ENCODE data around the gene NFIX. TPM values are rescaled to one million over a fixed set of nuclear protein-coding genes. Genes with fewer than 3 reads are reported as not detected.

Gene NFIX
- total and polyA plus RNA-seq, 9 of the 15 experiments (the other 6 are each of a cell fraction or from before 2014, with no cell fraction given), result 0.28 to 26.8 (median 5.4) TPM

DNA sequence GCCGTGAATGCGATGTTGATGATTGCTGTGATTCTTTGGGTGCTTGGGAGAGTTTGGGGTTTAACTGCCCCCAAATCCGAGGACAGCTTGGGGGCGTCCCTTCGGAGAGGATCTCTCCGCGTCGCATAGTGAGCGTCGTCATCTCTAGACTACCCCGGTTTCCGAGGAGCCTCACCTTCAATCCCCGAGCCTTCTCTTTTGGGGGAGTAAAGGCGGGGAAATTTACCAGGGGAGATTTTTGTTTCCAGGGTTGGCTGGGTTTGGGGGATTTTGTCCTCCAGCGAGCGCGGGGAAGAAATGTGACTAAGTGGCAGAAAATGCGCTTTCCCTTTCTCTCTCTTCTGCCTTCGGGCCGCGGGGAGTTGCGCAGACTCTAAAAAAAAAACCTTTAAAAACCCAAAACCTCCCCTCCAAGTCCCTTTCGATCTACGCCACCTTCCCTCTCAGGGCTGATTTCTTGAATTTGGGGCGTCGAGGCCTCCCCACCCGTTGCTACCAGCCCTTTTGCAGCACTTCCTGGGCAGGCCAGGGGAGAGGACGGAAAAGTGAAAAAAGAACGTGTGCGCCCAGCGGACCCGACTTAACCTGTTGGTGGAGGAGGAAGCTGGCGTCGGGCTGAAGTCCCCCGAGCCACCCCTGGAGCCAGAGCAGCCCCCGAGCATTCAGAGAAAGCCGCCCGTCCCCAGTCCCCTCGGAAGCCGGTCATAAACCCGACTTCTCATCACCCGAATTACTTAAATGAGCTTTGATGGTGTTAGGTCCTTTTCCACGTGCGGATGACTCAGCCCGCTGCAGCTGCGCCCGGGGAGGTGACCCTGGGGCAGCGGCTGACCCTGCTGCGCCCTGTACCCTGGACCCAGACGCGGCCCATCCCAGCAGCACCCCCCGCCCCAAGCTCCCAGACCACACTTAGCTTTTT, 17.7 kb downstream of the NFIX start (continued):
- TF ChIP-seq TSHZ1 (CRISPR knock-in tag; IDR thresholded peaks at IDR 0.05) (no peak), KLF10 (CRISPR knock-in tag; IDR thresholded peaks at IDR 0.05) (no peak), RNF2 (IDR thresholded peaks at IDR 0.05) (no peak), RFX7 (CRISPR knock-in tag; IDR thresholded peaks at IDR 0.05) (no peak), ZNF41 (CRISPR knock-in tag; conservative IDR thresholded peaks at IDR 0.05) (no peak), DMBX1 (CRISPR knock-in tag; IDR thresholded peaks at IDR 0.05; ENCODE audit: borderline replicate concordance) (no peak), SUPT5H (IDR thresholded peaks at IDR 0.05) (no peak), PHB2 (IDR thresholded peaks at IDR 0.05; ENCODE audit: low read depth) (no peak)
- TF ChIP-seq, protein P1, sequence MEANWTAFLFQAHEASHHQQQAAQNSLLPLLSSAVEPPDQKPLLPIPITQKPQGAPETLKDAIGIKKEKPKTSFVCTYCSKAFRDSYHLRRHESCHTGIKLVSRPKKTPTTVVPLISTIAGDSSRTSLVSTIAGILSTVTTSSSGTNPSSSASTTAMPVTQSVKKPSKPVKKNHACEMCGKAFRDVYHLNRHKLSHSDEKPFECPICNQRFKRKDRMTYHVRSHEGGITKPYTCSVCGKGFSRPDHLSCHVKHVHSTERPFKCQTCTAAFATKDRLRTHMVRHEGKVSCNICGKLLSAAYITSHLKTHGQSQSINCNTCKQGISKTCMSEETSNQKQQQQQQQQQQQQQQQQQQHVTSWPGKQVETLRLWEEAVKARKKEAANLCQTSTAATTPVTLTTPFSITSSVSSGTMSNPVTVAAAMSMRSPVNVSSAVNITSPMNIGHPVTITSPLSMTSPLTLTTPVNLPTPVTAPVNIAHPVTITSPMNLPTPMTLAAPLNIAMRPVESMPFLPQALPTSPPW (CRISPR knock-in tag; IDR thresholded peaks at IDR 0.05), result peak; percentile 29; the same call in 1 of the 2 replicates
- TF ChIP-seq, protein P2, sequence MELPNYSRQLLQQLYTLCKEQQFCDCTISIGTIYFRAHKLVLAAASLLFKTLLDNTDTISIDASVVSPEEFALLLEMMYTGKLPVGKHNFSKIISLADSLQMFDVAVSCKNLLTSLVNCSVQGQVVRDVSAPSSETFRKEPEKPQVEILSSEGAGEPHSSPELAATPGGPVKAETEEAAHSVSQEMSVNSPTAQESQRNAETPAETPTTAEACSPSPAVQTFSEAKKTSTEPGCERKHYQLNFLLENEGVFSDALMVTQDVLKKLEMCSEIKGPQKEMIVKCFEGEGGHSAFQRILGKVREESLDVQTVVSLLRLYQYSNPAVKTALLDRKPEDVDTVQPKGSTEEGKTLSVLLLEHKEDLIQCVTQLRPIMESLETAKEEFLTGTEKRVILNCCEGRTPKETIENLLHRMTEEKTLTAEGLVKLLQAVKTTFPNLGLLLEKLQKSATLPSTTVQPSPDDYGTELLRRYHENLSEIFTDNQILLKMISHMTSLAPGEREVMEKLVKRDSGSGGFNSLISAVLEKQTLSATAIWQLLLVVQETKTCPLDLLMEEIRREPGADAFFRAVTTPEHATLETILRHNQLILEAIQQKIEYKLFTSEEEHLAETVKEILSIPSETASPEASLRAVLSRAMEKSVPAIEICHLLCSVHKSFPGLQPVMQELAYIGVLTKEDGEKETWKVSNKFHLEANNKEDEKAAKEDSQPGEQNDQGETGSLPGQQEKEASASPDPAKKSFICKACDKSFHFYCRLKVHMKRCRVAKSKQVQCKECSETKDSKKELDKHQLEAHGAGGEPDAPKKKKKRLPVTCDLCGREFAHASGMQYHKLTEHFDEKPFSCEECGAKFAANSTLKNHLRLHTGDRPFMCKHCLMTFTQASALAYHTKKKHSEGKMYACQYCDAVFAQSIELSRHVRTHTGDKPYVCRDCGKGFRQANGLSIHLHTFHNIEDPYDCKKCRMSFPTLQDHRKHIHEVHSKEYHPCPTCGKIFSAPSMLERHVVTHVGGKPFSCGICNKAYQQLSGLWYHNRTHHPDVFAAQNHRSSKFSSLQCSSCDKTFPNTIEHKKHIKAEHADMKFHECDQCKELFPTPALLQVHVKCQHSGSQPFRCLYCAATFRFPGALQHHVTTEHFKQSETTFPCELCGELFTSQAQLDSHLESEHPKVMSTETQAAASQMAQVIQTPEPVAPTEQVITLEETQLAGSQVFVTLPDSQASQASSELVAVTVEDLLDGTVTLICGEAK (IDR thresholded peaks at IDR 0.05), result no peak
- TF ChIP-seq, protein P2 (CRISPR knock-in tag; IDR thresholded peaks at IDR 0.05), result no peak
- TF ChIP-seq, protein P3, sequence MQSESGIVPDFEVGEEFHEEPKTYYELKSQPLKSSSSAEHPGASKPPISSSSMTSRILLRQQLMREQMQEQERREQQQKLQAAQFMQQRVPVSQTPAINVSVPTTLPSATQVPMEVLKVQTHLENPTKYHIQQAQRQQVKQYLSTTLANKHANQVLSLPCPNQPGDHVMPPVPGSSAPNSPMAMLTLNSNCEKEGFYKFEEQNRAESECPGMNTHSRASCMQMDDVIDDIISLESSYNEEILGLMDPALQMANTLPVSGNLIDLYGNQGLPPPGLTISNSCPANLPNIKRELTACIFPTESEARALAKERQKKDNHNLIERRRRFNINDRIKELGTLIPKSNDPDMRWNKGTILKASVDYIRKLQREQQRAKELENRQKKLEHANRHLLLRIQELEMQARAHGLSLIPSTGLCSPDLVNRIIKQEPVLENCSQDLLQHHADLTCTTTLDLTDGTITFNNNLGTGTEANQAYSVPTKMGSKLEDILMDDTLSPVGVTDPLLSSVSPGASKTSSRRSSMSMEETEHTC (IDR thresholded peaks at IDR 0.05), result peak; percentile 35; the same call in 1 of the 2 replicates
